GM12891 (cell line): ENCODE measurements around the gene CYTH4.

ENCODE experiments used
- PAX5 ChIP-seq: IDR thresholded peaks from 2 replicates; pipeline ENCODE4 v1.6.1; 2011; ENCODE audit warnings: low read length, moderate library complexity, mild to moderate bottlenecking; ENCODE audit not compliant: insufficient read depth, severe bottlenecking
- POLR2A ChIP-seq: IDR thresholded peaks from 2 replicates; pipeline ENCODE4 v1.6.1; 2011; ENCODE audit warnings: low read depth, low read length, control low read depth
- POLR2AphosphoS5 ChIP-seq: IDR thresholded peaks from 2 replicates; pipeline ENCODE4 v1.6.1; 2011; ENCODE audit warnings: low read depth, low read length, control low read depth
- POU2F2 ChIP-seq: IDR thresholded peaks from 2 replicates; pipeline ENCODE4 v1.6.1; 2011; ENCODE audit warnings: low read depth, mild to moderate bottlenecking, control low read depth, low read length, moderate library complexity
- SPI1 ChIP-seq: IDR thresholded peaks from 2 replicates; pipeline ENCODE4 v1.6.1; 2011; ENCODE audit warnings: low read depth, low read length, control low read depth
- TAF1 ChIP-seq: IDR thresholded peaks from 2 replicates; pipeline ENCODE4 v1.6.1; 2011; ENCODE audit warnings: low read depth, low read length, control low read depth

DNA sequence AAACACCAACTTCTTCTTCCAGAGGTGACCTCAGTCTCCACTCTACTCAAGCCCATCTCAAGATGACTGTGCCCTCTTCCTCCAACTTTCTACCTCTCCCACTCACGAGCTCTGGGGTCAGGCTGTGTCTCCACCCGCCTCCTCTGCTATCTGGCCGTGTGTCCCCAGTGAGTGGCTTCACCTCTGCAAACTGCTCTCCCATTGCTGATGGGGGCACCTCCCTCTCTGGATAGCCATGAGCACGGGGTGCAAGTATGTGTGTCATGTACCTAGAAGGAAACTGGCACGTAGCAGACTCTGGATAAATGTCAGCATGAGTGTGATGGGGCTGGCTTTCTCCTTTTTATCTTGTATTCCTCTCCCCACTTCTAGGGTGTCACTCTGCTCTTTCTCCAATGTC lies 20.0 kb upstream of the CYTH4 start:
- no peak for TF ChIP-seq POLR2A
- no peak for TF ChIP-seq TAF1
- no peak for TF ChIP-seq POLR2AphosphoS5
- no peak for TF ChIP-seq SPI1
- no peak for TF ChIP-seq POU2F2
- TF ChIP-seq PAX5, result no peak
